NCI-H345 treated with DMSO at 0.1 percent for 48 hours (cell line): ENCODE data around the gene INHBE.
"Not testable (repeated sequence)": the region's sequence is repeated elsewhere in the genome, so short reads cannot be mapped to it uniquely, and the experiment has no call there.

Source experiments
- DNase-seq: peaks from one replicate; lab custom pipeline; 2025; ENCODE audit not compliant: unreplicated experiment; lab: John Stamatoyannopoulos, UW

Gene INHBE

DNA sequence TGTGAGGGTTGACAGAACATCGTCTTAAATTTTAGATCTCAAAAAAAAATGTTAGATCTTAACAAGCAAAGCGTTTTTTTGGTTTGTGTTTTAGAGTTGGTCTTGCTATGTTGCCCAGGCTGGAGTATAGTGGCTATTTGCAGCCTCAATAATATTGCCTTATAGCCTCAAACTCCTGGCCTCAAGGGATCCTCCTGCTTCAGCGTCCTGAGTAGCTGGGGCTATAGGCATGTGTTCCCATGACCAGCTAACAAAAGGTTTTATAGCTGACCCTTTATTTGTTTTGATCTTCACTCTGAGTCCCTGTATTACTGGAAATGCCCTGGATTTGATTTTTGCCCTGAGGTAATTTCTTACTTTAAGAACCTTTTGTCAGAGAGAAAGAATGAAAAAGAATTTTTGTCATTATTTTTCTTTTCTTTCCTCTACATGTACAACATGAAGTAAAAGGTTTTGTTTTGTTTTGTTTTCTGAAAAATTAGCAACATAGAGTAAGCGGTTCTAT lies 15.3 kb upstream of the INHBE start:
- DNase-seq = no peak

GRCh38 chr12:57441393-57441792 lies 13.7 kb upstream of the INHBE start:
- DNase-seq = not testable (repeated sequence)

- no peak for DNase-seq
These were observed 13.2 kb upstream of the INHBE start for GRCh38 chr12:57441846-57442427.

- not testable (repeated sequence) for DNase-seq
These were observed 10.8 kb upstream of the INHBE start for GRCh38 chr12:57444337-57444736.

DNA sequence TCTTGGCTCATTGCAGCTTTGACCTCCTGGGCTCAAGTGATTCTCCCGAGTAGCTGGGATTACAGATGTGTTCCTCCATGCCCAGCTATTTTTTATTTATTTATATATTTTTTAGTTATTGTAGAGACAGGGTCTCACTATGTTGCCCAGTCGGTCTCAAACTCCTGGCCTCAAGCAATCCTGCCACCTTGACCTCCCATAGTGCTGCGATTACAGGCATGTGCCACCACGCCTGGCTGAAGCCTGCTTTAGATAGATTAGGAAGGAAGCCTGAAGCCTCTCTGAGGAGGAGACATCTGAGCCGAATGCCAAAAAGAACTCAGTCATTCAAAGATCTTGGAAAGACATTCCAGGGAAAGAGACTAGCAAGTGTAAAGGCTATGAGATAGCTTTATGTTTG lies 10.4 kb upstream of the INHBE start:
- DNase-seq = no peak

DNA sequence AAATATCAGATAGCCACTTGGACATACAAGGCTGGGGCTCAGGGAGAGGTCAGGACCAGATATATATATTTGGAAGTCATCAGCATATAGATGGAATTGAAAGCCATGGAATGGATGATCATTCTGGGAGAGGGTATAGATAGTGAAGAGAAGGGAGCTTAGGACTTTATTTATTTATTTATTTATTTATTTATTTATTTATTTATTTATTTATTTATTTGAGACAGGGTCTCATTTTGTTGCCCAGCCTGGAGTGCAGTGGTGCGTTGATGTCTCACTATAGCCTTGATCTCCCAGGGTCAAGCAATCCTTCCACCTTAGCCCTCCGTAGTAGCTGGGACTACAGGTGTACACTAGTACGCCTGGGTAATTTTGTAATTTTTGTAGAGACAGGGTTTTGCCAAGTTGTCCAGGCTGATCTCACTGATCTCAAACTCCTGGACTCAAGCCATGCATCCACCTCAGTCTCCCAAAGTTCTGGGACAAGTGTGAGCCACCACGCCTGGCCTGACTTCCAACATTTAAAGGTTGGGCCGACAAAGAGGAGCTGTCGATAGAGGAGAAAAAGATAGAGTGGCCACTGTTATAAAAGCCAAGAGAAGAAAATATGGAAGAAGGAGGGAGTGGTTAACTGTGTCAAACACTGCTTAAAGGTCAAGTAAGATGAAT lies 8.7 kb upstream of the INHBE start:
- DNase-seq = no peak

DNA sequence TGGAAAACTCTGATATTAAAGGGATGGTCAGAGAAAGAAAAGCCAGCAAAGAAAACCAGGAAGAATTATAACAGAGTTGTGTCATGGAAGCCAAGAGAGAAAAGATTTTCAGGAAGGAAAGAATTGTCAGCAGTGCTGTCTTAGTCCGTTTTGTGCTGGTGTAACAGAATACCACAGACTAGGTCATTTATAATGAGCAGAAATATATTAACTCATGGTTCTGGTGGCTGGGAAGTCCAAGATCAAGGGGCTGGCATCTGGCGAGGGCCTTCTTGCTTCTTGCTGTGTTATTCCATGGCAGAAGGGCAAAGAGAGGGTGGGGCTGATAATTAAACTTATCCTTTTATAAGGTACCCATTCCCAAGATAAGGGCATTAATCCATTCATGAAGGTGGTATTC lies 6.4 kb upstream of the INHBE start:
- no peak for DNase-seq

DNA sequence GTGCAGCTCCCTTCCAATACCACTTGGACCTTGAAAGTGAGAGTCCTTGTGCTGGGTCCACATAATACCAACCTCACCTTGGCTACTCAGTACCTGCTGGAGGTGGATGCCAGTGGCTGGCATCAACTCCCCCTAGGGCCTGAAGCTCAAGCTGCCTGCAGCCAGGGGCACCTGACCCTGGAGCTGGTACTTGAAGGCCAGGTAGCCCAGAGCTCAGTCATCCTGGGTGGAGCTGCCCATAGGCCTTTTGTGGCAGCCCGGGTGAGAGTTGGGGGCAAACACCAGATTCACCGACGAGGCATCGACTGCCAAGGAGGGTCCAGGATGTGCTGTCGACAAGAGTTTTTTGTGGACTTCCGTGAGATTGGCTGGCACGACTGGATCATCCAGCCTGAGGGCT lies 5.7 kb upstream of the INHBE start:
- no peak for DNase-seq

GRCh38 chr12:57450057-57450456 lies 5.0 kb upstream of the INHBE start:
- DNase-seq = no peak

GRCh38 chr12:57451233-57451778 lies 3.8 kb upstream of the INHBE start:
- no peak for DNase-seq

- no peak for DNase-seq
These were observed 2.7 kb upstream of the INHBE start for GRCh38 chr12:57452181-57452936.

DNA sequence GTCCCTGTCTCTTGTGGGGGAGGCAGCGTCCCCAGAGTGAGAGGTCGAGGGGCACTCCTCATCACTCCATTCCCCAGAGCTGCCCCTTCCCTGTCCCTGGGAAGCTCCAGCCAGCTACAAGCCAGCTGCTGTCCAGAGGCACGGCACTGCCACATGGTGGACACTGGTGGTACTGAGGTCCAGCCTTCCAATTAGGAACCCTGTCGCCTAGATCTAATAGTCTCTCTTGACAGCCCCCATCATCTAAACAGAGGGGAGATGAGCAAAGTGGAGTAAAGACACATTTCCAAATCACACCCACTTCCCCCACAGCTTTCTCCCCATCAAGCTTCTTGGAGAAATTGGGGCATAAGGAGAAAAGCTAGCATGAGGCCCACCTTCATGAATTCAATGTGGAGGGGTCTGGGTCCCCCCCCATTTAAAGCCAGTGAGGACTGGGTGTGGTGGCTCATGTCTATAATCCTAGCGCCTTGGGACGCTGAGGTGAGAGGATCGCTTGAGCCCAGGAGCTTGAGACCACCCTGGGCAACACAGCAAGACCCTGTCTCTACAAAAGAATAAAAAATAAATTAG lies 2.1 kb upstream of the INHBE start:
- no peak for DNase-seq

DNA sequence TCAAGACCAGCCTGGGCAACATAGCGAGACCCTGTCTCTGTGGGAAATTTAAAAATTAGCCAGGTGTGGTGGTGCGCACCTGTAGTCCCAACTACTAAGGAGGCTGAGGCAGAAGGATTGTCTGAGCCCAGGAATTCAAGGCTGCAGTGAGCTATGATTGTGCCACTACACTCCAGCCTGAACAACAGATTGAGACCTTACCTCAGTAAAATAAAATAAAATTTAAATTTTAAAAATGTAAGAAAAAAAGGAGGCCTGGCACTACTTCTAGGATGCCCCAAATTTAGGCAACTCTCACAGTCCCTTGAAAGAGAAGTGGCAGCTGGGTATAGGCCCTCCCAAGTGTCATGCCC lies 918 bp upstream of the INHBE start:
- DNase-seq = no peak

DNA sequence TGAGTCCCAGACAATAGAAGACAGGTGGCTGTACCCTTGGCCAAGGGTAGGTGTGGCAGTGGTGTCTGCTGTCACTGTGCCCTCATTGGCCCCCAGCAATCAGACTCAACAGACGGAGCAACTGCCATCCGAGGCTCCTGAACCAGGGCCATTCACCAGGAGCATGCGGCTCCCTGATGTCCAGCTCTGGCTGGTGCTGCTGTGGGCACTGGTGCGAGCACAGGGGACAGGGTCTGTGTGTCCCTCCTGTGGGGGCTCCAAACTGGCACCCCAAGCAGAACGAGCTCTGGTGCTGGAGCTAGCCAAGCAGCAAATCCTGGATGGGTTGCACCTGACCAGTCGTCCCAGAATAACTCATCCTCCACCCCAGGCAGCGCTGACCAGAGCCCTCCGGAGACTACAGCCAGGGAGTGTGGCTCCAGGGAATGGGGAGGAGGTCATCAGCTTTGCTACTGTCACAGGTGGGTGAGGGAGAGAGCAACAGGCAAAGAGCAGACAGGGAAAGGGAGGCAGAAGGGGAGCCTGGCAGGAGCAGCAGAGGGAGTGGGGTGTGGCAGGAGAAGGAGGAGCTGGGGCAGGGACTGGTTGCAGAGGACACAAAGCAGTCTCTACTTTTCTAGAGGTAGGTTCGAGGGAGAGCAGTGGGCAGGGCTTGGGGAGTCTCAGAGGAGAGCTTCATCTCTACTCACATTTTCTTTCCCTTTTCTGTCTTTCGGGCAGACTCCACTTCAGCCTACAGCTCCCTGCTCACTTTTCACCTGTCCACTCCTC lies 452 bp downstream of the INHBE start:
- DNase-seq = no peak

DNA sequence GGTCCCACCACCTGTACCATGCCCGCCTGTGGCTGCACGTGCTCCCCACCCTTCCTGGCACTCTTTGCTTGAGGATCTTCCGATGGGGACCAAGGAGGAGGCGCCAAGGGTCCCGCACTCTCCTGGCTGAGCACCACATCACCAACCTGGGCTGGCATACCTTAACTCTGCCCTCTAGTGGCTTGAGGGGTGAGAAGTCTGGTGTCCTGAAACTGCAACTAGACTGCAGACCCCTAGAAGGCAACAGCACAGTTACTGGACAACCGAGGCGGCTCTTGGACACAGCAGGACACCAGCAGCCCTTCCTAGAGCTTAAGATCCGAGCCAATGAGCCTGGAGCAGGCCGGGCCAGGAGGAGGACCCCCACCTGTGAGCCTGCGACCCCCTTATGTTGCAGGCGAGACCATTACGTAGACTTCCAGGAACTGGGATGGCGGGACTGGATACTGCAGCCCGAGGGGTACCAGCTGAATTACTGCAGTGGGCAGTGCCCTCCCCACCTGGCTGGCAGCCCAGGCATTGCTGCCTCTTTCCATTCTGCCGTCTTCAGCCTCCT lies 1.1 kb downstream of the INHBE start:
- DNase-seq = no peak

DNA sequence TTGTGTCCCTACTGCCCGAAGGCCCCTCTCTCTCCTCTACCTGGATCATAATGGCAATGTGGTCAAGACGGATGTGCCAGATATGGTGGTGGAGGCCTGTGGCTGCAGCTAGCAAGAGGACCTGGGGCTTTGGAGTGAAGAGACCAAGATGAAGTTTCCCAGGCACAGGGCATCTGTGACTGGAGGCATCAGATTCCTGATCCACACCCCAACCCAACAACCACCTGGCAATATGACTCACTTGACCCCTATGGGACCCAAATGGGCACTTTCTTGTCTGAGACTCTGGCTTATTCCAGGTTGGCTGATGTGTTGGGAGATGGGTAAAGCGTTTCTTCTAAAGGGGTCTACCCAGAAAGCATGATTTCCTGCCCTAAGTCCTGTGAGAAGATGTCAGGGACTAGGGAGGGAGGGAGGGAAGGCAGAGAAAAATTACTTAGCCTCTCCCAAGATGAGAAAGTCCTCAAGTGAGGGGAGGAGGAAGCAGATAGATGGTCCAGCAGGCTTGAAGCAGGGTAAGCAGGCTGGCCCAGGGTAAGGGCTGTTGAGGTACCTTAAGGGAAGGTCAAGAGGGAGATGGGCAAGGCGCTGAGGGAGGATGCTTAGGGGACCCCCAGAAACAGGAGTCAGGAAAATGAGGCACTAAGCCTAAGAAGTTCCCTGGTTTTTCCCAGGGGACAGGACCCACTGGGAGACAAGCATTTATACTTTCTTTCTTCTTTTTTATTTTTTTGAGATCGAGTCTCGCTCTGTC lies 1.8 kb downstream of the INHBE start:
- no peak for DNase-seq

- DNase-seq = no peak
These were observed 3.6 kb downstream of the INHBE start for GRCh38 chr12:57458665-57459054.

GRCh38 chr12:57459055-57459749 lies 4.1 kb downstream of the INHBE start:
- peak; percentile 93 for DNase-seq

DNA sequence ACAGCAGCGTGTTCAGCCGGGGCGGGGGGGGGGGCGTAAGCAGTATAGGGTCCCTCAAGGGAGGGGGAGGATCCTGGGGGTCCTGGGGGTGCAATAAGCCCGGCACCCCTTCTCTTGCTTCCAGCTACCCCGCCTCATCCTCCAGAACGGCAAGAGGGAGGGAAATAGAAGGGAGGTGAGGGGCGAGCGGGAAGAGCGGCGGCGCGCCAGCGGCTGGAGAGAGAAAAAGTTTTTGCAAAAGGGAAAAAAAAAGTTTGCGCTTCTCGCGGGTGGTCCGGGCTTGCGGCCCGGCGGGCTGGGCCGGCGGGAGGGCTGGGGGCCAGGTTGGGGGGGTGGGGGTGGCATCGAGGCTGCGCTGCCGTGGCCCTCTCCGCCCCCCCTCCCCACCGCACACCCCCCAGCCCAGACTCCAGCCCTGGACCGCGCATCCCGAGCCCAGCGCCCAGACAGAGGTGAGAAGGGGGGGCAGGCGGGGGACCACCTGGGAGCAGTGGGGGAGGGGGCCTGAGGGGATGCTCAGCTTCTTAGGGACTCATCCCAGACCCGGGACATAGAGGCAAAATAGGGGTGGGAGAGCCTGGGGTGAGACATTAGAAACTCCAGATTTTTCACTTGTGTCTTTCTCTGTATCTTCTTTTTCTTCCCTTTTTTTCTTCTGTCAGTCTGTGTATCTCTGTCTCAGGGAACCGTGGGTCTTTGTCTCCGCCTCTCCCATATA lies 4.8 kb downstream of the INHBE start, which contains the start of gene GLI1:
Gene GLI1, plus strand, starts transcription at position 36 of the 718 bp plus-strand sequence. CDS start 3,907 bp downstream, outside the sequence.
- DNase-seq = no peak
